Vagina (tissue), 2 donors: ENCODE data around the gene SCAPER. TPM values are rescaled to one million over a fixed set of nuclear protein-coding genes. Genes with fewer than 3 reads are reported as not detected.
"Not testable (repeated sequence)": the region's sequence is repeated elsewhere in the genome, so short reads cannot be mapped to it uniquely, and the experiment has no call there.

Source experiments
- DNase-seq, 2 donors: peaks; one replicate each; pipeline ENCODE4 v3.0.0-alpha.2; 2017; ENCODE audit errors: extremely low spot score in 2 of 2
- H3K27ac ChIP-seq: fragments of 200-600 bp; sonication (generic); one replicate; pipeline ENCODE4 v1.5.1; 2019
- H3K27me3 ChIP-seq: fragments of 200-600 bp; sonication (generic); one replicate; pipeline ENCODE4 v1.5.1; 2019
- H3K36me3 ChIP-seq, 2 donors: fragments of 200-600 bp; sonication (generic); one replicate each; pipeline ENCODE4 v1.5.1; 2017 to 2019
- H3K4me1 ChIP-seq: fragments of 200-600 bp; sonication (generic); one replicate; pipeline ENCODE4 v1.5.1; 2019
- H3K4me3 ChIP-seq, 2 donors: fragments of 200-600 bp; sonication (generic); 1 replicate in 1 of 2; 2 replicates in 1 of 2; pipeline ENCODE4 v1.5.1; 2016 to 2019
- H3K9me3 ChIP-seq: fragments of 200-600 bp; sonication (generic); one replicate; pipeline ENCODE4 v1.5.1; 2019
- POLR2A ChIP-seq, 2 donors: fragments of 450-650 bp; IDR thresholded peaks; one replicate each; pipeline ENCODE4 v1.6.1; 2017; ENCODE audit warnings: antibody characterized with exemption in 2 of 2, mild to moderate bottlenecking in 2 of 2, moderate library complexity in 2 of 2
- POLR2AphosphoS5 ChIP-seq, 2 donors: sonication (generic); formaldehyde crosslinking; IDR thresholded peaks; one replicate each; pipeline ENCODE4 v1.9.0; 2017; ENCODE audit warnings: antibody characterized with exemption in 2 of 2, mild to moderate bottlenecking in 2 of 2, low read depth in 1 of 2; ENCODE audit not compliant: insufficient read depth in 1 of 2
- intact Hi-C: fragments of 100-400 bp; cut with DNase I; formaldehyde crosslinking; loops from one replicate; pipeline ENCODE4 v1.15.1; 2023
- total RNA-seq: library from RNA; depleted of rRNA; stranded (reverse); fragments of >200 nt; gene quantifications from one replicate; pipeline ENCODE4 v1.2.3, GENCODE V29; 2016
- TF ChIP-seq, protein P1 (sequence below), 3 experiments: fragments of 450-650 bp in 2 of 3; fragments of 200-600 bp in 1 of 3; sonication (generic) in 1 of 3; IDR thresholded peaks; one replicate each; pipeline ENCODE4 v1.5.1; 2017 to 2019; ENCODE audit warnings: antibody characterized with exemption in 3 of 3, mild to moderate bottlenecking in 2 of 3, moderate library complexity in 2 of 3

SCAPER gene
- total RNA-seq, 1 donor from 2014 or later, result 51.3 TPM

GRCh38 chr15:76439542-76439941 lies 465.6 kb downstream of the SCAPER start:
- Histone ChIP-seq H3K4me1 (no peaks in the 10 kb centered on the region), H3K36me3 (no peaks in the 10 kb centered on the region), H3K4me3 (no peak overlapping the region), H3K27ac (no peak overlapping the region), H3K27me3 (no peaks in the 10 kb centered on the region), H3K9me3 (no peaks in the 10 kb centered on the region)
- intact Hi-C loops, result no loop called here
- DNase-seq, result no peak
- TF ChIP-seq, protein P1, sequence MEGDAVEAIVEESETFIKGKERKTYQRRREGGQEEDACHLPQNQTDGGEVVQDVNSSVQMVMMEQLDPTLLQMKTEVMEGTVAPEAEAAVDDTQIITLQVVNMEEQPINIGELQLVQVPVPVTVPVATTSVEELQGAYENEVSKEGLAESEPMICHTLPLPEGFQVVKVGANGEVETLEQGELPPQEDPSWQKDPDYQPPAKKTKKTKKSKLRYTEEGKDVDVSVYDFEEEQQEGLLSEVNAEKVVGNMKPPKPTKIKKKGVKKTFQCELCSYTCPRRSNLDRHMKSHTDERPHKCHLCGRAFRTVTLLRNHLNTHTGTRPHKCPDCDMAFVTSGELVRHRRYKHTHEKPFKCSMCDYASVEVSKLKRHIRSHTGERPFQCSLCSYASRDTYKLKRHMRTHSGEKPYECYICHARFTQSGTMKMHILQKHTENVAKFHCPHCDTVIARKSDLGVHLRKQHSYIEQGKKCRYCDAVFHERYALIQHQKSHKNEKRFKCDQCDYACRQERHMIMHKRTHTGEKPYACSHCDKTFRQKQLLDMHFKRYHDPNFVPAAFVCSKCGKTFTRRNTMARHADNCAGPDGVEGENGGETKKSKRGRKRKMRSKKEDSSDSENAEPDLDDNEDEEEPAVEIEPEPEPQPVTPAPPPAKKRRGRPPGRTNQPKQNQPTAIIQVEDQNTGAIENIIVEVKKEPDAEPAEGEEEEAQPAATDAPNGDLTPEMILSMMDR (IDR thresholded peaks at IDR 0.05), result no peak
- TF ChIP-seq POLR2A (IDR thresholded peaks at IDR 0.05) (no peak), POLR2AphosphoS5 (IDR thresholded peaks at IDR 0.05; ENCODE audit: insufficient read depth in 1 of 2, low read depth in 1 of 2) (no peak)

DNA sequence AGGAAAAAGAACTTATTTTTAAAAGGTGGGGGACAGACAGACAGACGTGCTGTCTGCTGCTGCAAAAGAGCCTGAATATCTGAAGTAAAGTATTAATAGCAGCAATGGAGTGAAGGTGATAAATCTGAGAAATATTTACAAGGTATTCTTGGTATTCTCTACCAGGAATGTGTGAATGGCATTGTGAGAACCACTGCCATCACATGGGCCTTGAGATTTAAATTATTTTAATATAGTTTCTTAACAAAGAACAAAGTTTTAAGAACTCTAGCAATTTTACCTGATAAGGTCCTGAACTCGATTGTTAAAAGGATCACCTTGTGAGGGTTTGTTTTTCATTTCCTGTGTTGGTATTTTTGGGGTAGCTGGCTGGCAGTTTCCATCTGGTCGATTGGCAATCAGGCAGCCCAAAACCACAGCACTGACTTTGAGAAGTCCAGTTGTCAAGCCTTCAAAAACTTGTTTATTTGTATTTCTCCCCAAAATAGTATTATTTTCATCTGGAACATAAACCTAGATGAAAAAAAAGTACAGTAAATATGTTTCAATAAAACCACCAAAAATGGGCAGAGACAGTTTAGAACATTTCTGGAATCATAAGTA lies 471.2 kb downstream of the SCAPER start:
- DNase-seq, result no peak
- no peak overlapping the region for H3K4me3 ChIP-seq
- H3K4me1 ChIP-seq, result no peaks in the 10 kb centered on the region
- intact Hi-C loops, result no loop called here
- TF ChIP-seq, protein P1 (IDR thresholded peaks at IDR 0.05), result no peak
- no peak for TF ChIP-seq POLR2A (IDR thresholded peaks at IDR 0.05)
- TF ChIP-seq POLR2AphosphoS5 (IDR thresholded peaks at IDR 0.05; ENCODE audit: insufficient read depth in 1 of 2, low read depth in 1 of 2), result no peak
- peaks cover 0 to 4% of the 10 kb centered on the region in 2 donors for H3K36me3 ChIP-seq
- no peaks in the 10 kb centered on the region for H3K9me3 ChIP-seq
- H3K27ac ChIP-seq, result no peak overlapping the region
- H3K27me3 ChIP-seq, result no peaks in the 10 kb centered on the region

DNA sequence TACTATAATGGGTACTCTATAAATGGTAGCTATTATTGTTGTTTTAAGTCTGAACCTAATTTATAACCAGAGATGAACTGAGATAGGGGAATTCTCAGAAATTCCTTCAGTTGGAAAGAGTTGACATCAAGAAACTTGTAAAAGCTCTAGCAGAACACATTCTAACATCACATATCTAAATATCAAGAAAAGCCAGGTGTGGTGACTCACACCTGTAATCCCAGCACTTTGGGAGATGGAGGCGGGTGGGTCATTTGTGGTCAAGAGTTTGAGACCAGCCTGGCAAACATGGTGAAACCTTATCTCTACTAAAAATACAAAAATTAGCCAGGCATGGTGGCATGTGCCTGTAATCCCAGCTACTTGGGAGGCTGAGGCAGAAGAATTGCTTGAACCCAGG lies 472.1 kb downstream of the SCAPER start:
- H3K36me3 ChIP-seq, H3K4me3 ChIP-seq, H3K4me1 ChIP-seq, intact Hi-C loops, H3K27ac ChIP-seq, DNase-seq, H3K27me3 ChIP-seq, H3K9me3 ChIP-seq: not testable (repeated sequence)

DNA sequence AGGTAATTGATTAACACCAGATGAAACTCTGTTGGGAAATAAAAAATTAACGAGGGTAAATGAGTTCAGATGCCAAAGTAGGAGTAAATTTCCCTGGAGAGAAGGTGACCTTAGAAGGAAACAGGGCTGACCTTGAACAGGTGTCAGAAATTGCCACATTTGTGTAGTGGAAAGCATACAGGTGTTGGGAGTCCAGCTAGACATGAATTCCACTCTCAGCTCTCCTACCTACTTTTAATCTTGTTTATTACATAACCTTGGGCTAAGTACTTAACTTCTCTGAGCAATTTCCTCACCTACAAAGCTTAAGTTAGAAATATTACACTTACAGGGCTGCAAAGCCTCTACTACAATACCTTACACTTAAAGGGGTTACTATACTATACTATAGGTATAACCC lies 472.5 kb downstream of the SCAPER start:
- peaks cover 0 to 9% of the 10 kb centered on the region in 2 donors for H3K36me3 ChIP-seq
- TF ChIP-seq POLR2A (IDR thresholded peaks at IDR 0.05), result no peak
- no peak for TF ChIP-seq POLR2AphosphoS5 (IDR thresholded peaks at IDR 0.05; ENCODE audit: insufficient read depth in 1 of 2, low read depth in 1 of 2)
- TF ChIP-seq, protein P1 (IDR thresholded peaks at IDR 0.05), result no peak

DNA sequence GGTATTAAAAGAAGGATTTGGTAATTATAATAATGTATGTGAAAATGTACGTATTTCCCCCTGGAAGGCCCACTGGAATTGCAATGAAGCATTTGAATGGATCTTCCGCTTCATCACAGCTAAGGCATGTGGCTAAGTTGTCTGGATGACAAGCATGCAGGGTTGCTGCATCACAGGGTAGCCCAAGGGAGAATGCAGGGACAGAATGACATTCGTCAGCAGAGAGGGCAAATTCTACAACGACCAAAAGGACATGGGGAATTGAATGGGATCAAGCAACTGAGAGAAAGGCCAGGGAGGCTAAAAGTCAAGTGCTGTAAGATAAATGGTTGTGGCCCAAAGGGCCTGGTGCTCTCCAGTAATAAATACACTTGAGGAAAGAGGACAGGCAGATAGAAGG lies 473.2 kb downstream of the SCAPER start:
- intact Hi-C loops, result no loop called here
- no peaks in the 10 kb centered on the region for H3K9me3 ChIP-seq
- H3K27ac ChIP-seq, result no peak overlapping the region
- H3K36me3 ChIP-seq, result peaks cover 0 to 9% of the 10 kb centered on the region in 2 donors
- no peak for DNase-seq
- no peak overlapping the region for H3K4me3 ChIP-seq
- H3K27me3 ChIP-seq, result no peaks in the 10 kb centered on the region
- TF ChIP-seq POLR2A (IDR thresholded peaks at IDR 0.05), result no peak
- TF ChIP-seq, protein P1 (IDR thresholded peaks at IDR 0.05), result no peak
- no peak for TF ChIP-seq POLR2AphosphoS5 (IDR thresholded peaks at IDR 0.05; ENCODE audit: insufficient read depth in 1 of 2, low read depth in 1 of 2)
- no peaks in the 10 kb centered on the region for H3K4me1 ChIP-seq

More for the DNA sequence above, 472.5 kb downstream of the SCAPER start:
- Histone ChIP-seq H3K4me3 (no peak overlapping the region), H3K9me3 (no peaks in the 10 kb centered on the region), H3K27ac (no peak overlapping the region), H3K4me1 (no peaks in the 10 kb centered on the region), H3K27me3 (no peaks in the 10 kb centered on the region)
- no peak for DNase-seq
- intact Hi-C loops, result no loop called here

DNA sequence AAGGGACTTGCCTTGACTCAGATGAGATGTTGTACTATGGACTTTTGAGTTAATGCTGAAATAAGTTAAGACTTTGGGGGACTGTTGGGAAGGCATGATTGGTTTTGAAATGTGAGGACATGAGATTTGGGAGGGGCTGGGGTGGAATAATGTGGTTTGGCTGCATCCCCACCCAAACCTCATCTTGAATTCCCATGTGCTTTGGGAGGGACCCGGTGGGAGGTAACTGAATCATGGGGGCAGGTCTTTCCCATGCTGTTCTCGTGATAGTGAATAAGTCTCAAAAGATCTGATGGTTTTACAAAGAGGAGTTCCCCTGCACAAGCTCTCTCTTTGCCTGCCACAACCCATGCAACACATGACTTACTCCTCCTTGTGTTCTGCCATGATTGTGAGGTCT lies 474.4 kb downstream of the SCAPER start:
- DNase-seq, H3K4me3 ChIP-seq, H3K4me1 ChIP-seq, H3K9me3 ChIP-seq, H3K27ac ChIP-seq, intact Hi-C loops, H3K27me3 ChIP-seq: not testable (repeated sequence)
- H3K36me3 ChIP-seq, result peaks cover 0 to 18% of the 10 kb centered on the region in 2 donors
